SU-DHL-6 (cell line): ENCODE data around the gene TPP1.

Experiments
- H2AFZ ChIP-seq: fragments of 200-600 bp; sonication (generic); 2 replicates; pipeline ENCODE4 v1.6.1; 2014; ENCODE audit warnings: low read depth, mild to moderate bottlenecking, moderate library complexity, mixed read lengths, antibody characterized with exemption, low read length; ENCODE audit not compliant: severe bottlenecking
- H3F3A ChIP-seq: fragments of 200-600 bp; shearing (Covaris generic); 2 replicates; pipeline ENCODE4 v1.6.0; 2016; ENCODE audit warnings: antibody characterized with exemption, mild to moderate bottlenecking; ENCODE audit not compliant: insufficient read depth
- H3K27ac ChIP-seq: fragments of 200-600 bp; sonication (generic); 2 replicates; pipeline ENCODE4 v1.5.1; 2016; ENCODE audit warnings: low read depth, mild to moderate bottlenecking, low read length, moderate library complexity, mixed read lengths
- H3K27me3 ChIP-seq: fragments of 200-600 bp; sonication (generic), shearing (Covaris generic); 2 replicates; pipeline ENCODE4 v1.6.0; 2014; ENCODE audit warnings: mild to moderate bottlenecking, low read length
- H3K36me3 ChIP-seq: fragments of 200-600 bp; sonication (generic); 2 replicates; pipeline ENCODE4 v1.6.1; 2014; ENCODE audit warnings: mild to moderate bottlenecking, low read length, mixed read lengths
- H3K4me2 ChIP-seq: fragments of 300-600, 200-600 bp; shearing (Covaris generic), sonication (generic); 2 replicates; pipeline ENCODE4 v1.6.0; 2014; ENCODE audit warnings: low read length, low read depth, mild to moderate bottlenecking; ENCODE audit not compliant: poor library complexity, severe bottlenecking
- H3K4me3 ChIP-seq: fragments of 200-600 bp; sonication (generic); 2 replicates; pipeline ENCODE4 v1.5.1; 2014; ENCODE audit warnings: antibody characterized with exemption, low read length, mild to moderate bottlenecking, mixed read lengths; ENCODE audit not compliant: insufficient read depth, poor library complexity, severe bottlenecking
- H3K79me2 ChIP-seq: fragments of 200-600 bp; sonication (generic); 2 replicates; pipeline ENCODE4 v1.6.1; 2014; ENCODE audit warnings: mild to moderate bottlenecking, low read length, moderate library complexity; ENCODE audit not compliant: insufficient read depth
- H3K9ac ChIP-seq: fragments of 200-600 bp; sonication (generic); 2 replicates; pipeline ENCODE4 v1.7.0; 2014; ENCODE audit warnings: mild to moderate bottlenecking, low read length
- H3K9me2 ChIP-seq: fragments of 200-600 bp; sonication (generic); replicated peaks from 2 replicates; pipeline ENCODE4 v1.6.1; 2014; ENCODE audit warnings: low read length; ENCODE audit not compliant: insufficient read depth
- H3K9me3 ChIP-seq: fragments of 200-600 bp; sonication (generic); 2 replicates; pipeline ENCODE4 v1.6.1; 2014; ENCODE audit warnings: low read length, mixed read lengths; ENCODE audit not compliant: insufficient read depth
- H4K20me1 ChIP-seq: fragments of 200-600 bp; sonication (generic); 2 replicates; pipeline ENCODE4 v1.6.1; 2014; ENCODE audit warnings: low read depth, mild to moderate bottlenecking, antibody characterized with exemption, low read length, moderate library complexity, mixed read lengths
- CTCF ChIP-seq: fragments of 200-600 bp; sonication (generic); IDR thresholded peaks from one replicate; pipeline ENCODE4 v1.5.1; 2017; ENCODE audit warnings: antibody characterized with exemption, mild to moderate bottlenecking, low read length, moderate library complexity; ENCODE audit not compliant: insufficient read depth, poor library complexity, severe bottlenecking
- EZH2phosphoT487 ChIP-seq: fragments of 200-600 bp; sonication (generic), shearing (Covaris generic); conservative IDR thresholded peaks from 2 replicates; pipeline ENCODE4 v1.6.1; 2018; ENCODE audit warnings: mild to moderate bottlenecking, antibody characterized with exemption, low read length, moderate library complexity, mixed read lengths

TPP1 gene

DNA sequence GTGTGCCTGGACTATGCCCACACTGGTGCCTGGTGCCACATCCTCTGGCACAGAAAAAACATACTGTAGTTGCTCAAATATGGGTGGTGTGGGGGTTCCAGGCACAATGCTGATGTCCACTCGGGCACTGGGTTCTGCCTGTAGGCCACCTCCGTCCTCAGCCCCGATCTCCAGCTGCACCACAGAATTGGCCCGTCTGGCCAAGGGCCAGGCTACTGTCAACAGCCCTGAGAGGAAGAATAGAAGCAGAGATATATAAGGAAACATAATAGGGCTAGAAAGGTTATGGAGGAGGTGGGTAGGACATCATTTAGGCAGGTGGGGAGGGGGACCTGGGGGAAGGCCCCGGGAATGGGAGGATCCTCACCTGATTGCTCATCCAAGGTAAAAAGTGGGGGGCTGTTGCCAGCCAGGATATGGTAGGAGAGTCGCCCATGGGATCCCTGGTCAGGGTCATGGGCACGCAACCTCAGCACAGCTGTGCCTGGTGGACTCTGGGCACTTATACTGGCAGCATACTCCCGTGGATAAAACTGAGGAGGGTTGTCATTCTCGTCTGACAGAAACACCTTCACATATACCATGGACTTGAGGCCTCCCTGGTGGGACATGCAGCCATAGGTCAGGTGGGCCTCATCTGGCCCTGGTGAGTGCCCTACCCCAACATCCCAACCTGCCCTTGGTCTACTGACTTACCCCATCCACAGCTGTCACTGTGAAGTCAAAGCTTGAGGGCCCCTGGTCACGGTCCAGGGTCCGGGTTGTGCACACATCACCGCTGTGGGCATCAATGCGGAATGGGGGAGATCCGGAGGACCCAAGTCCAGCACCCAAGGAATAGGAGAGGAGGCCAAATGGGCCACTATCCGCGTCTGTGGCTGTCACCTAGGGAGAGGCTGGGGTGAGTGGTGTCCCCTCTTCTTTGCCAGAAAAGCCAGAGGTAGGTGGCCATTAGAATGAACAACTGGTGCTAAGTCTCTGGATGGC, 14.5 kb upstream of the TPP1 start:
- TF ChIP-seq EZH2phosphoT487 (no peak), CTCF (no peak)
- Histone ChIP-seq H3K27ac (no peak overlapping the region), H3K36me3 (no peaks in the 10 kb centered on the region), H3F3A (no peaks in the 10 kb centered on the region), H4K20me1 (no peaks in the 10 kb centered on the region), H2AFZ (no peak overlapping the region), H3K9me2 (no peaks in the 10 kb centered on the region), H3K4me2 (no peak overlapping the region), H3K79me2 (no peaks in the 10 kb centered on the region), H3K27me3 (no peaks in the 10 kb centered on the region), H3K9me3 (no peaks in the 10 kb centered on the region), H3K9ac (no peak overlapping the region), H3K4me3 (no peak overlapping the region)

GRCh38 chr11:6632116-6633073, 13.2 kb upstream of the TPP1 start:
- H3K9ac ChIP-seq, result no peak overlapping the region
- no peaks in the 10 kb centered on the region for H3K9me3 ChIP-seq
- H3K9me2 ChIP-seq, result no peaks in the 10 kb centered on the region
- H2AFZ ChIP-seq, result no peak overlapping the region
- H3K36me3 ChIP-seq, result no peaks in the 10 kb centered on the region
- no peaks in the 10 kb centered on the region for H3K79me2 ChIP-seq
- no peaks in the 10 kb centered on the region for H3F3A ChIP-seq
- no peaks in the 10 kb centered on the region for H4K20me1 ChIP-seq
- H3K4me2 ChIP-seq, result no peak overlapping the region
- H3K4me3 ChIP-seq, result no peak overlapping the region
- no peak overlapping the region for H3K27ac ChIP-seq
- H3K27me3 ChIP-seq, result no peaks in the 10 kb centered on the region
- TF ChIP-seq CTCF, result no peak
- TF ChIP-seq EZH2phosphoT487, result no peak

- Histone ChIP-seq H3K9ac (no peak overlapping the region), H4K20me1 (no peaks in the 10 kb centered on the region), H2AFZ (no peak overlapping the region), H3K9me2 (no peaks in the 10 kb centered on the region), H3K9me3 (no peaks in the 10 kb centered on the region), H3K4me3 (no peak overlapping the region), H3F3A (no peaks in the 10 kb centered on the region), H3K27ac (no peak overlapping the region), H3K36me3 (no peaks in the 10 kb centered on the region), H3K4me2 (no peak overlapping the region), H3K27me3 (no peaks in the 10 kb centered on the region), H3K79me2 (no peaks in the 10 kb centered on the region)
- TF ChIP-seq CTCF (no peak), EZH2phosphoT487 (no peak)
Observed at GRCh38 chr11:6631361-6631890, 12.2 kb upstream of the TPP1 start.
